HG03045 (cell line): ENCODE data around the gene CLDN20.

ENCODE experiments used
- ATAC-seq: cut with Tn5 transposase; IDR thresholded peaks from one replicate; pipeline ENCODE4 v1.9.1; 2021; ENCODE audit warnings: mild to moderate bottlenecking, moderate library complexity; ENCODE audit not compliant: unreplicated experiment

CLDN20 gene

GRCh38 chr6:155244434-155244833, 19.4 kb upstream of the CLDN20 start:
- ATAC-seq, result no peak

DNA sequence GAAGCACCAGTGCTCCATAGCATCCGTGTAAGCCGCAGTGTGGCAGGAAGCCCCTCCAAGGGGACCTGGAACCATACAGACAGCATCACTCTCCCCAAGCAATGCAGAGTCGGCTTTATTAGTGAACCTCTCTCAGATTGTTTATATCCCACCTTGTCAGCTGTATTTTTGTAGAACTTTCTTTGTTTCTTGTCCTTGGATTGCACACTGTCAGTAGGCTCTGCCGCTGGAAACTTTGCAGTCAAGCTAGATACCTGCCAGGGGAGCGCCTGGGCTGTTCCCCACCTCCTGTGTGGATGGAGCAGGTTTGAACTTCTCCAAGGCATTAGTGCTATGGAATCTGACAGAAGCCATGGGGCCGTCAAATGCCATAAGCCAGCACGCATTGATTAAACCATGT, 18.6 kb upstream of the CLDN20 start:
- ATAC-seq, result no peak

DNA sequence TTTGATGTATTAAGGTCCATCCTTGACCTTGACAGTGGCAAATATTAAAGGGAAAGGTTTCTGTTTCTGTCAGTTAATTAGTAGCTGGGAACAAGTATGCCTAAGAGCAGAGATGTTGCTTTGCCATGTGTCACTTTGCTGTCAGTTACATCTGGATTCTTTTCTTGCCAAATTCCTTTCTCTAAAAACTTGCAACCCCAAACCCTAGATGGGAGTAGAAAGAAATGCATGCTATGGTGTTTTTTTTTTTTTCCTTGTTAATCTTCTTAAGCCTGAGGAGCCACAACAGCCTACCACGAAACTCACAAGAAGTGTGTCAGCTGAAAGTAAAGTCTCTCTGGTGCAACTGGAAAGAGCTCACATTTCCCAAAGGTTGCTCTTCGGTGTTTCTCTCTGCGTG, 18.0 kb upstream of the CLDN20 start:
- ATAC-seq, result no peak

DNA sequence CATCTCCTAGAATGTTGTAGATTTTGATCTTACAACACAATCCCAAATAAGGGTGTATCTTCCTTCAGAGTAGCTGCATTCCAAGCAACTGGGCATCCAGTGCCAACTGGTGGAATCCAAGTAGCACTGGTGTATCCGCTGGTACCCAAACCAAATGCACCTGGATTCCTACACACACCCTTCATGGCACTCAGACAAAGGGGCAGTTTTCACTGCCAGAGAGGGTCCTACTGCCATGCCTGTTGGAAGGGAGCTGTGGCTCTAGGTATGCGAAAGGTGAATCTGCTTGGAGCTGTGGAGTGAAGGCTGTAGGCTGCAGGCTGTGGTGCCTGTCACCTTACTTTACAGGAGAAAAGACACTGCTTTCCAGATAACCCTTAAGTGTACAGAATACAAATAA, 17.0 kb upstream of the CLDN20 start:
- no peak for ATAC-seq

DNA sequence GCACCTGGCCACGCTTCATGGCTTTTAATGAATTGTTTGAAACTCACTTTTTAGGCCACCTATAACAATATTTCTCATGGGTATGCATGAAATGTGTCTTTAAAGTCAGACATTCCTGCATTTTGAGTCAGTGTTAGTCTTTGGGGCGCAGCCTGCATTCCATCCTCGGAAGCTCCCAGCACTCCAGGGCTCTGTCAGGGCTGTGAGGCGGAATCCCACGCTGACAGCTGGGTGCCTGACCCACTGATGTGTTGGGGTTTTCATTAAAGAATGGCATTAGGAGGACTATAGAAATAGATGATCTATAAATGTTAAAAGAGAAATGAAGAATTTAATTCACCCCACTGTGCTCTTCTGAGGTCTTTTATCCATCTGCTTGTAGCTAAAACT, 16.2 kb upstream of the CLDN20 start:
- no peak for ATAC-seq

- peak; percentile 61 for ATAC-seq
Measured at GRCh38 chr6:155248008-155249001, 15.5 kb upstream of the CLDN20 start.

- no peak for ATAC-seq
Measured at GRCh38 chr6:155250701-155251381, 13.0 kb upstream of the CLDN20 start.

- ATAC-seq, result no peak
Measured at GRCh38 chr6:155252581-155252980, 11.2 kb upstream of the CLDN20 start.

DNA sequence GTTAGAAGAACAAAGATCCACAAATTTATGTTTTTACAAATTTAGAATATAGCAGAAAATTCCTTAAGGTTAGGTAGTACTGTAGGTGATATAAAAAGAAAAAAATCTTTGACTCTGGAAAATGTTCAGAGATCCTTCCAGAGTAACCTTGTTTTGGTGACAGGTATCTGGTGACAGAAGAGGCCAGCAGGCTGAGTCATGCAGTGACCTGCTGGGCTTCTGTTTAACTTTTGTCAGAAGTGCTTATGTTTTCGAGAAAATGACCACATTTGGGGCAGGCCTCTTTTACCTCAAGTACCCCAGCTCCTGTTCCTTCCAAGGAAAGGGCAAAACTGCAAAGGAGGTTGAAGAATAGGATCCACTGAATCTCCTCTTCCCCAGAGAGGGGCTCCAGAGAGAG, 10.5 kb upstream of the CLDN20 start:
- ATAC-seq, result no peak

GRCh38 chr6:155254139-155254538, 9.7 kb upstream of the CLDN20 start:
- no peak for ATAC-seq

- ATAC-seq, result no peak
Measured at GRCh38 chr6:155256122-155256795, 7.6 kb upstream of the CLDN20 start.

- ATAC-seq, result no peak
Measured at GRCh38 chr6:155257796-155258195, 6.0 kb upstream of the CLDN20 start.

DNA sequence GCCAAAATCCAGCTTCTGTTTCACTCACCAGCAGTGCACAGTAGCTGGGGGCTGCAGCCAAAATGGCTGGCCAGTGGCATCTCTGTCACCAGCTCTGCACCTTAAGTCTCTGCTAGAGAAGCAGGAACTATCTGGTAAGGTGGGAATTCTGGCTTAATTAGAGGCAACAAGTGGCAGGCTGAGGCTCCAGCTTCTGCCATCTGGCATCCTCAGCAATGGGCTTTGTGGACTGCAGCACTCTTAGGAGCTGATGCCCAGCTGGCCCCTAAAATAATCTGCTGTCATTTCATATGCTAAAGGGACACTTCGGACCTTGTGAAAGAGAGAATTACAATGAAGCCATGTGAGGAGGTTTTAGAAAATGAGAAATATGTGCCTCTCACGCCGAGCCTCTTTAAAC, 4.6 kb upstream of the CLDN20 start:
- ATAC-seq, result no peak

GRCh38 chr6:155259897-155260296, 3.9 kb upstream of the CLDN20 start:
- ATAC-seq, result no peak

GRCh38 chr6:155260686-155261085, 3.1 kb upstream of the CLDN20 start:
- no peak for ATAC-seq

DNA sequence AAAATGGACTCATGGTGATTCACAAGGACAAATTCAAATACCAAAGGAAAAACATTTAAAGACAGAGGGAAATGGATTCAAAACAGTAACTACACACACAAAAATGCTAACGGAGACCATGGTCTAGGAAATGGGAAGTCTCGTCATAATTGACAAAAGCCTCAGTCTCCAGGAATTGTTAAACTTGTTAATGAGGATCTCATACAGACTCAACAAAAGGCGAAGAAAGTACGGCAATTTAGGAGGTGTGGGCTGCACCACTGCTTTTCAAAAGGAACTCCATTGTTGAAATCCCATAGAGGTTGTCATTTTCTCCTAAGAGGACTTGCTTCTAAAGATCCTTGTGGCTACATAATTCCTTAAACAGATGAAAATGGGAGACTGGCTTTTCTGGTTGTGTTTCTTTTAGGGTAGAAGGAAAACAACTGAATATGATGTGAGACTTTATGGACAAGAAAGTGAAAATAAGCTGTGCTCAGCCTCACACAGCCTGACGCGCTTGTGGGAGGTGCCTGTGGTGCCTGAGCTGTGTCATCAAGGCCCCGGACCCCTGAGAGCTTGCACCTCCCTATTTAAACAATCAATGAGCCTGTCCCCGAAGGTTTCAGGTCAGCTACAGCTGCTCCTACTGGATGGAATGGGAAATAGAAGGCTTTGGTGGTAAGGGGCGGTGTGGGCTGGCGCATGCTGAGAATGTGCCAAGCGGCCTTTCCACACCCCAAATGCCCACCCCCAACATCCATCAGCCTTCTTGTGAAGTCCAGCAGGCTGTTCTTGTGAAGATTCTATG, 2.5 kb upstream of the CLDN20 start:
- ATAC-seq, result peak; percentile 49

DNA sequence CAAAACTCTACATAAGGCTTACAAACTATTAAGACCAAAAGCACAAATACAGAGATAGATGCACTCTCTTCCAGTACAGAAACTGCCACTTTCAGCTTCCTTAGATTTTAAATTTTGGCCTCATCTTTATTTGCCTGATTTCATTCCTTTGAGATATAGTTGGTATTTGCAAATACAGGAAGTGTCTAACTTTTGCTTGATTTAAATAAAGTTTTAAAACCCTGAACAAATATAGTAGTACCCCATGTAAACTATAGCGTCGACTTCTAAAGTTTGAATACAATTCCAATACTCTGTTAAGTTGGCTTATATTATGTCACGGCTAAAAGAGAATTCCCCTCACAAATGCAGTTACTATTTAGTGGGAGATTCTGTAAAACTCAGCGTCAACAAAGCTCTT, 1.2 kb upstream of the CLDN20 start:
- no peak for ATAC-seq

- no peak for ATAC-seq
Measured at GRCh38 chr6:155264693-155265320, 994 bp downstream of the CLDN20 start.

DNA sequence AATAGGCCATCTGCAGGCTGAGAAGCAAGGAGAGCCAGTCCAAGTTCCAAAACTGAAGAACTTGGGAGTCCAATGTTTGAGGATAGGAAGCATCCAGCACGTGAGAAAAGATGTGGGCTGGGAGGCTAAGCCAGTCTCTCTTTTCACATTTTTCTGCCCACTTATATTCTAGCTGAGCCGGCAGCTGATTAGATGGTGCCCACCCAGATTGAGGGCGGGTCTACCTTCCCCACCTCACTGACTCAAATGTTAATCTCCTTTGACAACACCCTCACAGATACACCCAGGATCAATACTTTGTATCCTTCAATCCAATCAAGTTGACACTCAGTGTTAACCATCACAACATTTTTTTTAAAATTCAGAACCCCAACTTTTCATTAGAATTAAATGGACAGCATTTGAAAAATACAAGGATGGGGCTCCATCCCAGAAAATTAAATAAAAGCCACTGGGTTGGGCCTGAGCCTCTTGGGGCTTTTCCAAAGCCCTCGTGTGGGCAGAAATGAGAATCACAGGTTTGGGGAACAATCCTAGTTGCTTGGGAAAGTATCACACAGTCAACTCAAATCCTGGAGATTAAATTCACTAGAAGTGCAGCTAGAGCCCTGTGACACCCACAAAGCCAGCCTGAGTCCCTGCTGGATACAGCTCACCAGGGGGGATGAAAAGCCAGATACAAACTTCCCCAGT, 2.2 kb downstream of the CLDN20 start:
- ATAC-seq, result no peak

GRCh38 chr6:155267411-155267810, 3.6 kb downstream of the CLDN20 start:
- ATAC-seq, result no peak
